Natural killer cell (primary cell): ENCODE data around the gene CTNNA2. TPM values are rescaled to one million over a fixed set of nuclear protein-coding genes. Genes with fewer than 3 reads are reported as not detected.

Source experiments
- ATAC-seq, 3 donors: fragments of 150-1000 bp in 2 of 3; fragments of 200-7000 bp in 1 of 3; cut with Tn5 transposase; 1 replicate in 1 of 3; 2 replicates in 2 of 3; pipeline ENCODE4 v1.10.0; 2021; ENCODE audit warnings: mild to moderate bottlenecking in 2 of 3, moderate library complexity in 2 of 3
- DNase-seq, 2 donors: peaks; one replicate each; pipeline versions ENCODE4 v3.0.0 to v3.0.0-alpha.2; 2013 to 2021; ENCODE audit warnings: mixed read lengths in 1 of 2
- H3K27ac ChIP-seq: one replicate; pipeline ENCODE4 v1.5.1; 2013; ENCODE audit warnings: mild to moderate bottlenecking, low read length
- H3K27me3 ChIP-seq: one replicate; pipeline ENCODE4 v1.6.1; 2013; ENCODE audit warnings: low read length; ENCODE audit not compliant: control insufficient read depth, insufficient read depth
- H3K36me3 ChIP-seq: one replicate; pipeline ENCODE4 v1.6.1; 2013; ENCODE audit warnings: low read length; ENCODE audit not compliant: control insufficient read depth, insufficient read depth
- H3K4me1 ChIP-seq: one replicate; pipeline ENCODE4 v1.6.1; 2013; ENCODE audit warnings: low read length; ENCODE audit not compliant: control insufficient read depth, insufficient read depth
- H3K4me3 ChIP-seq: one replicate; pipeline ENCODE4 v1.5.1; 2013; ENCODE audit warnings: low read length
- H3K9me3 ChIP-seq: one replicate; pipeline ENCODE4 v1.6.1; 2013; ENCODE audit warnings: low read length; ENCODE audit not compliant: control insufficient read depth, insufficient read depth
- H3K27ac Mint-ChIP-seq, 2 donors: one replicate each; pipeline ENCODE4 v1.8.0; 2022; ENCODE audit warnings: mild to moderate bottlenecking in 2 of 2, mixed read lengths in 2 of 2, moderate library complexity in 1 of 2
- H3K27me3 Mint-ChIP-seq, 2 donors: one replicate each; pipeline ENCODE4 v1.8.0; 2022; ENCODE audit warnings: low read depth in 2 of 2, mixed read lengths in 2 of 2
- H3K36me3 Mint-ChIP-seq: one replicate; pipeline ENCODE4 v1.8.0; 2022; ENCODE audit warnings: mixed read lengths
- H3K4me1 Mint-ChIP-seq, 2 donors: one replicate each; pipeline ENCODE4 v1.8.0; 2022; ENCODE audit warnings: mixed read lengths in 2 of 2
- H3K4me3 Mint-ChIP-seq: one replicate; pipeline ENCODE4 v1.8.0; 2022; ENCODE audit warnings: mild to moderate bottlenecking, moderate library complexity, mixed read lengths
- H3K9me3 Mint-ChIP-seq, 2 donors: one replicate each; pipeline ENCODE4 v1.8.0; 2022; ENCODE audit warnings: mixed read lengths in 2 of 2
- WGBS: methylation state at CpG from one replicate; pipeline ENCODE4 v1.1.7; 2013; ENCODE audit warnings: missing lambda C conversion rate; ENCODE audit not compliant: insufficient coverage; 5-methylcytosine and 5-hydroxymethylcytosine counted together
- intact Hi-C: fragments of 100-400 bp; cut with micrococcal nuclease; formaldehyde crosslinking; loops from one replicate; pipeline ENCODE4 v1.14.2; 2022
- total RNA-seq, 4 donors: library from RNA; stranded (reverse); fragments of 120-200 nt in 1 of 4; gene quantifications; one replicate each; pipeline versions ENCODE4 v1.2.3 to v1.2.4, GENCODE V29; 2013 to 2022
- TF ChIP-seq, protein P1 (sequence below): fragments of 200-600 bp; IDR thresholded peaks from one replicate; pipeline ENCODE4 v1.8.0; 2022; ENCODE audit warnings: antibody characterized with exemption

CTNNA2 gene
- total RNA-seq, 3 donors from 2014 or later (not counting 1 experiment from before 2014, with no cell fraction given): not detected

DNA sequence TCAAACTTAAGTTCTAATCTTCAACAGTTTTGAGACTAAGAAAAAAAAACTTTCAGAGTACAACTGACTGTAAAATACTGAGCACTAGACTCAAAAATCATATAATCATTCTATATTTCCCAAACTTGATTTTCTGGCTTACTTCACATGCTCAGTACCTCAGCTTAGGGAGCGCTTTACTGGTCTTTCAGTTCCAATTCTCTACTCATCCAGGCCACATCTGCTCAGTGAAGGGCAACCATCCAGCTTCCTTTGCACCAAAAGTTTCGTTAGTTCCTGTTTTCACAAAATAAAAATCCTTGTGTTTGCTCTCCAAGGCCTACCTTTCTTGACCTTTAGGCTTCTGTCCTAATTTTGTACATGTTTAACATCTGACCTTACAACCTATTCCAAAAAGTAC, 1079.3 kb downstream of the CTNNA2 start:
- no peaks in the 10 kb centered on the region for H3K27me3 Mint-ChIP-seq
- TF ChIP-seq, protein P1, sequence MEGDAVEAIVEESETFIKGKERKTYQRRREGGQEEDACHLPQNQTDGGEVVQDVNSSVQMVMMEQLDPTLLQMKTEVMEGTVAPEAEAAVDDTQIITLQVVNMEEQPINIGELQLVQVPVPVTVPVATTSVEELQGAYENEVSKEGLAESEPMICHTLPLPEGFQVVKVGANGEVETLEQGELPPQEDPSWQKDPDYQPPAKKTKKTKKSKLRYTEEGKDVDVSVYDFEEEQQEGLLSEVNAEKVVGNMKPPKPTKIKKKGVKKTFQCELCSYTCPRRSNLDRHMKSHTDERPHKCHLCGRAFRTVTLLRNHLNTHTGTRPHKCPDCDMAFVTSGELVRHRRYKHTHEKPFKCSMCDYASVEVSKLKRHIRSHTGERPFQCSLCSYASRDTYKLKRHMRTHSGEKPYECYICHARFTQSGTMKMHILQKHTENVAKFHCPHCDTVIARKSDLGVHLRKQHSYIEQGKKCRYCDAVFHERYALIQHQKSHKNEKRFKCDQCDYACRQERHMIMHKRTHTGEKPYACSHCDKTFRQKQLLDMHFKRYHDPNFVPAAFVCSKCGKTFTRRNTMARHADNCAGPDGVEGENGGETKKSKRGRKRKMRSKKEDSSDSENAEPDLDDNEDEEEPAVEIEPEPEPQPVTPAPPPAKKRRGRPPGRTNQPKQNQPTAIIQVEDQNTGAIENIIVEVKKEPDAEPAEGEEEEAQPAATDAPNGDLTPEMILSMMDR: no peak
- intact Hi-C loops: no loop called here
- no peak overlapping the region for H3K4me3 Mint-ChIP-seq
- H3K4me1 Mint-ChIP-seq: no peaks in the 10 kb centered on the region
- H3K27me3 ChIP-seq: no peaks in the 10 kb centered on the region
- DNase-seq (no peak), ATAC-seq (no peak)
- H3K36me3 ChIP-seq: no peaks in the 10 kb centered on the region
- no peak overlapping the region for H3K4me3 ChIP-seq
- no peak overlapping the region for H3K27ac ChIP-seq
- peaks cover 7 to 8% of the 10 kb centered on the region in 2 donors for H3K9me3 Mint-ChIP-seq
- H3K9me3 ChIP-seq: no peaks in the 10 kb centered on the region
- WGBS: 72% methylated on average over 2 of the region's 2 CpGs
- no peaks in the 10 kb centered on the region for H3K4me1 ChIP-seq
- H3K36me3 Mint-ChIP-seq: no peaks in the 10 kb centered on the region
- no peak overlapping the region for H3K27ac Mint-ChIP-seq

DNA sequence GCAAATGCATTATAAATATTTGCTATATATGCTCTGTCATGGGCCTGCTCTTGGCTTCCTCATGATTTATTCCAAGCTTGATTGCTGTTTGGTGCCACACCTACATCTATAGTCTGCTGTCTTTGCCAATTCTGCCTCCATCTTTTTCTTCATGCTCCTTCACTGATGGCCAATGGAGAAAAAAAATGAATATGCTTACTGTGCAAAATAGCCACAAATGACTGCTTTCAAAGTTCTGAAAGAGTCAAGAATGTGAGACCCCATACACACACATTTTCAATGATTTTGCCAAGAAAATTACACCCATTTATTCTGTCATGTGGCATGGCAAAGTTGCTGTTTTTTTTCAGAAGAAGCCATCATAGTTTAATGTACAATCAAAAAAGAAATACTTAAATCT, 1097.3 kb downstream of the CTNNA2 start:
- no peak overlapping the region for H3K27ac Mint-ChIP-seq
- Histone ChIP-seq H3K27me3 (no peaks in the 10 kb centered on the region), H3K4me3 (no peak overlapping the region), H3K9me3 (no peaks in the 10 kb centered on the region), H3K36me3 (no peaks in the 10 kb centered on the region), H3K27ac (no peak overlapping the region), H3K4me1 (no peaks in the 10 kb centered on the region)
- no peak overlapping the region for H3K4me3 Mint-ChIP-seq
- H3K9me3 Mint-ChIP-seq: peaks cover 14 to 22% of the 10 kb centered on the region in 2 donors
- DNase-seq: no peak
- intact Hi-C loops: no loop called here
- H3K27me3 Mint-ChIP-seq: no peaks in the 10 kb centered on the region
- no peak for ATAC-seq
- TF ChIP-seq, protein P1: no peak
- H3K36me3 Mint-ChIP-seq: peaks cover 6% of the 10 kb centered on the region
- H3K4me1 Mint-ChIP-seq: no peaks in the 10 kb centered on the region

DNA sequence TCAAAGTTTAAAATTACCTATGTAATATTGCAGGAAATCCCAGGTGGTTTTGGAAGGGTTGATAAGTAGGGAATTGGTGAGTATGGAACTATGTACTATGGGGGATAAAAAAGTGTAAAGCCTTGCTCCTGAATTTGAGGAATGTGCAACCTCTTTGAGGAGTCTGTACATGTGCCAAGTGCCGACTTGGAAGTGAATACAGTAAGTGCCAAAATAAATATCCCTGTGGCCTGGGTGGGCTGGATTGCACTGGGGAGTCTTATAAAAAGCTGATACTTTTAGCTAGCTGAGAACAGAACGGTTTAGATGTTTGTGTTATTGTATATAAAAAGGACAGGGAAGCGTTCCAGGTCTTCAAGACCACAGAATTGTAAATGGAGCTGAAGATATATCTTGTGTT, 1108.8 kb downstream of the CTNNA2 start:
- TF ChIP-seq, protein P1: no peak
- no peak overlapping the region for H3K27ac ChIP-seq
- ATAC-seq: no peak
- H3K27ac Mint-ChIP-seq: no peak overlapping the region
- no peak overlapping the region for H3K4me3 Mint-ChIP-seq
- H3K4me3 ChIP-seq: no peak overlapping the region
- H3K36me3 ChIP-seq: no peaks in the 10 kb centered on the region
- WGBS: 82% methylated on average over 3 of the region's 3 CpGs
- intact Hi-C loops: no loop called here
- H3K4me1 Mint-ChIP-seq: no peaks in the 10 kb centered on the region
- H3K9me3 Mint-ChIP-seq: peaks cover 7 to 20% of the 10 kb centered on the region in 2 donors
- no peak for DNase-seq
- no peaks in the 10 kb centered on the region for H3K9me3 ChIP-seq
- H3K36me3 Mint-ChIP-seq: peaks cover 7% of the 10 kb centered on the region
- H3K27me3 Mint-ChIP-seq: no peaks in the 10 kb centered on the region
- H3K27me3 ChIP-seq: no peaks in the 10 kb centered on the region
- H3K4me1 ChIP-seq: no peaks in the 10 kb centered on the region

DNA sequence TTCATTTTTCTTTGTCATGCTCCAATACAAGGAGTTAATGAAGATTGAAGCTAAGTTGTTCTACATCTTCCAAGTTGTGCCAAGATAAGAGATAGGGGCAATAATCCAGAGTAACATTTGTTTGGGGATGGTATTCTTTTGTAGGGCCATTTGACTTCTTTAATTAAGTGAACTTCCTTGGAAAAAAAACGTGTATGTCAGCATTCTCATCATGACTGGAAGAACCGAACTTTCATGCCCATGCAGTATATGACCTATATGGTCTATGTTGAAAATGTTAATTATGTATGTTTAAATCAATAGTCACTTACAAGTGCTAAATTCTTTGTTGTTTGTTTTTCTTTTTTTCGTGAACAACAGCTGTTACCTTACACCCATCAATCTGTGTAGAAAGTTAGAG, 1111.2 kb downstream of the CTNNA2 start:
- Mint-ChIP-seq H3K36me3 (peaks cover 7% of the 10 kb centered on the region), H3K27ac (no peak overlapping the region), H3K9me3 (peaks cover 8 to 18% of the 10 kb centered on the region in 2 donors), H3K4me3 (no peak overlapping the region), H3K27me3 (no peaks in the 10 kb centered on the region), H3K4me1 (no peaks in the 10 kb centered on the region)
- H3K27me3 ChIP-seq: no peaks in the 10 kb centered on the region
- H3K4me1 ChIP-seq: no peaks in the 10 kb centered on the region
- no peaks in the 10 kb centered on the region for H3K36me3 ChIP-seq
- H3K4me3 ChIP-seq: no peak overlapping the region
- TF ChIP-seq, protein P1: no peak
- intact Hi-C loops: no loop called here
- no peak overlapping the region for H3K27ac ChIP-seq
- peaks cover 4% of the 10 kb centered on the region for H3K9me3 ChIP-seq
- 40% methylated on average over 2 of the region's 3 CpGs for WGBS
- ATAC-seq (no peak), DNase-seq (no peak)
